Measurements from ENCODE around the gene TNNC1. TPM values are rescaled to one million over a fixed set of nuclear protein-coding genes. Genes with fewer than 3 reads are reported as not detected.

Gene TNNC1
- total RNA-seq, 2 experiments from 2014 or later: 5.3 to 6.6 TPM

- POLR2A ChIA-PET: no interaction called here
Measured at GRCh38 chr3:52436500-52437149, 17.2 kb downstream of the TNNC1 start.

GRCh38 chr3:52435246-52436101 lies 18.4 kb downstream of the TNNC1 start:
- Mint-ChIP-seq H3K4me3 (no peak overlapping the region), H3K4me1 (ENCODE audit: low read depth) (no peaks in the 10 kb centered on the region), H3K9me3 (no peaks in the 10 kb centered on the region), H3K36me3 (ENCODE audit: low read depth) (no peaks in the 10 kb centered on the region), H3K27ac (no peak overlapping the region), H3K27me3 (no peaks in the 10 kb centered on the region)
- Histone ChIP-seq H3K36me3 (ENCODE audit: insufficient read depth, low read length) (no peaks in the 10 kb centered on the region), H3K4me3 (ENCODE audit: low read length) (no peak overlapping the region), H3K27me3 (ENCODE audit: control insufficient read depth in 1 of 2, insufficient read depth in 2 of 2, low read length in 2 of 2) (no peaks in the 10 kb centered on the region), H3K27ac (ENCODE audit: low read depth in 1 of 2, low read length in 2 of 2) (no peak overlapping the region), H3K4me1 (ENCODE audit: insufficient read depth, low read length) (peaks cover 8% of the 10 kb centered on the region), H3K9me3 (ENCODE audit: control insufficient read depth in 1 of 2, insufficient read depth in 1 of 2, low read length in 2 of 2) (no peaks in the 10 kb centered on the region)
- POLR2A ChIA-PET: no interaction called here
- DNase-seq (no peak), ATAC-seq (ENCODE audit: poor library complexity) (no peak)
- TF ChIP-seq, protein P1, sequence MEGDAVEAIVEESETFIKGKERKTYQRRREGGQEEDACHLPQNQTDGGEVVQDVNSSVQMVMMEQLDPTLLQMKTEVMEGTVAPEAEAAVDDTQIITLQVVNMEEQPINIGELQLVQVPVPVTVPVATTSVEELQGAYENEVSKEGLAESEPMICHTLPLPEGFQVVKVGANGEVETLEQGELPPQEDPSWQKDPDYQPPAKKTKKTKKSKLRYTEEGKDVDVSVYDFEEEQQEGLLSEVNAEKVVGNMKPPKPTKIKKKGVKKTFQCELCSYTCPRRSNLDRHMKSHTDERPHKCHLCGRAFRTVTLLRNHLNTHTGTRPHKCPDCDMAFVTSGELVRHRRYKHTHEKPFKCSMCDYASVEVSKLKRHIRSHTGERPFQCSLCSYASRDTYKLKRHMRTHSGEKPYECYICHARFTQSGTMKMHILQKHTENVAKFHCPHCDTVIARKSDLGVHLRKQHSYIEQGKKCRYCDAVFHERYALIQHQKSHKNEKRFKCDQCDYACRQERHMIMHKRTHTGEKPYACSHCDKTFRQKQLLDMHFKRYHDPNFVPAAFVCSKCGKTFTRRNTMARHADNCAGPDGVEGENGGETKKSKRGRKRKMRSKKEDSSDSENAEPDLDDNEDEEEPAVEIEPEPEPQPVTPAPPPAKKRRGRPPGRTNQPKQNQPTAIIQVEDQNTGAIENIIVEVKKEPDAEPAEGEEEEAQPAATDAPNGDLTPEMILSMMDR (IDR thresholded peaks at IDR 0.05): no peak
- intact Hi-C loops (cut with DNase I, micrococcal nuclease): no loop called here
- CTCF ChIA-PET: no interaction called here

More at GRCh38 chr3:52436500-52437149, 17.2 kb downstream of the TNNC1 start:
- TF ChIP-seq, protein P1 (IDR thresholded peaks at IDR 0.05): no peak
- CTCF ChIA-PET: interaction anchor here (0.6 kb wide), 1 partner anchor 24 kb away, joined by 3 read pairs; no protein-coding TSS in a partner anchor
- H3K27me3 Mint-ChIP-seq: no peaks in the 10 kb centered on the region
- no peak for ATAC-seq (ENCODE audit: poor library complexity)
- no peak overlapping the region for H3K27ac ChIP-seq (ENCODE audit: low read depth in 1 of 2, low read length in 2 of 2)
- H3K36me3 ChIP-seq (ENCODE audit: insufficient read depth, low read length): no peaks in the 10 kb centered on the region
- no peaks in the 10 kb centered on the region for H3K9me3 ChIP-seq (ENCODE audit: control insufficient read depth in 1 of 2, insufficient read depth in 1 of 2, low read length in 2 of 2)
- H3K4me1 ChIP-seq (ENCODE audit: insufficient read depth, low read length): peaks cover 8% of the 10 kb centered on the region
- H3K4me3 Mint-ChIP-seq: no peak overlapping the region
- intact Hi-C loops (cut with DNase I, micrococcal nuclease): no loop called here
- H3K9me3 Mint-ChIP-seq: no peaks in the 10 kb centered on the region
- no peaks in the 10 kb centered on the region for H3K36me3 Mint-ChIP-seq (ENCODE audit: low read depth)
- H3K27ac Mint-ChIP-seq: no peak overlapping the region
- no peak overlapping the region for H3K4me3 ChIP-seq (ENCODE audit: low read length)
- no peaks in the 10 kb centered on the region for H3K27me3 ChIP-seq (ENCODE audit: control insufficient read depth in 1 of 2, insufficient read depth in 2 of 2, low read length in 2 of 2)
- no peak for DNase-seq
- no peaks in the 10 kb centered on the region for H3K4me1 Mint-ChIP-seq (ENCODE audit: low read depth)

DNA sequence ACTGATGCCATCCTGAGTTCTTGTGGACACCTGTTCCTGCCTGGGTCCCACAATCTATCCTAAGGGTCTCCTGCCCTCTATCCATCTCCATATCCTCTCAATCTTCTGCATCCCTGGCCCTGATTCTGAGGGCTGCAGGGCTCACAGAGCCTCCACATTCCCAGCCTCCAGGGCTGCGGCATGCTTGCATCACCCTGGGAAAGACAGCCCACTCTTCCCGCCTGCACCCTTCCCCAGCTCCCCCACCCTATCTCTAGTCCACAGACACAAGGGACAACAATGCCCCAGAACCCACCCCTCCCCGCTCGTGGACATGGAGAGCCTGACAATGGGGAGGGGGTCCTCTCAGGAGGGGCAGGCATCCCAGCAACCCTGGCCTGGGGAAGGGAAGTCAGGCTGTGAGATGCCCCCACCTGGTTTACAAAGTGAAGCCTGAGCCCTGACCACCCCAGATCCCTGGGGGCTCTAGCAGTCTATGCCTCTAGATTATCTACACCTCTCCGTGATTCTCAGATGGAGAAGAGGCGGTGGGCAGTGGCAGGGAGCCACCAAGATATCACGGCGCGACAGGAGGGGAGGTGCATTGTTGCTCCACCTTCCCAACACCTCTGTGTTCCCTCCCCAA lies 19.2 kb downstream of the TNNC1 start:
- no peak overlapping the region for H3K27ac ChIP-seq (ENCODE audit: low read depth in 1 of 2, low read length in 2 of 2)

More for the DNA sequence above, 19.2 kb downstream of the TNNC1 start:
- Mint-ChIP-seq H3K9me3 (no peaks in the 10 kb centered on the region), H3K27ac (no peak overlapping the region), H3K27me3 (no peaks in the 10 kb centered on the region), H3K4me3 (no peak overlapping the region), H3K36me3 (ENCODE audit: low read depth) (no peaks in the 10 kb centered on the region), H3K4me1 (ENCODE audit: low read depth) (no peaks in the 10 kb centered on the region)
- Histone ChIP-seq H3K4me1 (ENCODE audit: insufficient read depth, low read length) (peaks cover 8% of the 10 kb centered on the region), H3K9me3 (ENCODE audit: control insufficient read depth in 1 of 2, insufficient read depth in 1 of 2, low read length in 2 of 2) (no peaks in the 10 kb centered on the region), H3K36me3 (ENCODE audit: insufficient read depth, low read length) (no peaks in the 10 kb centered on the region), H3K27me3 (ENCODE audit: control insufficient read depth in 1 of 2, insufficient read depth in 2 of 2, low read length in 2 of 2) (no peaks in the 10 kb centered on the region), H3K4me3 (ENCODE audit: low read length) (no peak overlapping the region)
- TF ChIP-seq, protein P1 (IDR thresholded peaks at IDR 0.05): no peak
- intact Hi-C loops (cut with DNase I, micrococcal nuclease): no loop called here
- DNase-seq (no peak), ATAC-seq (ENCODE audit: poor library complexity) (no peak)
- ChIA-PET CTCF (no interaction called here), POLR2A (interaction anchor here (1.0 kb wide), 1 partner anchor 10 kb away, joined by 3 read pairs; no protein-coding TSS in a partner anchor)

All from CD4-positive, alpha-beta T cell (primary cell).